Parathyroid adenoma (tissue), 2 donors: ENCODE results near the gene FRMD5.
A peak's percentile ranks its signal among the peaks of the same experiment; 100 is the strongest.

Experiments
- H2AFZ ChIP-seq: fragments of 300-600 bp; sonication (generic); one replicate; pipeline ENCODE4 v1.7.0; 2017; ENCODE audit warnings: antibody characterized with exemption, mild to moderate bottlenecking
- H3K27ac ChIP-seq: fragments of 300-600 bp; sonication (generic); one replicate; pipeline ENCODE4 v1.7.0; 2017
- H3K27me3 ChIP-seq: fragments of 300-600 bp; sonication (generic); one replicate; pipeline ENCODE4 v1.7.0; 2017; ENCODE audit warnings: low read length; ENCODE audit not compliant: control insufficient read depth, insufficient read depth
- H3K36me3 ChIP-seq: fragments of 300-600 bp; sonication (generic); one replicate; pipeline ENCODE4 v1.7.0; 2017; ENCODE audit warnings: low read length; ENCODE audit not compliant: control insufficient read depth, insufficient read depth
- H3K4me1 ChIP-seq: fragments of 300-600 bp; sonication (generic); one replicate; pipeline ENCODE4 v1.7.0; 2017; ENCODE audit warnings: control low read depth
- H3K4me2 ChIP-seq: fragments of 300-600 bp; sonication (generic); one replicate; pipeline ENCODE4 v1.7.0; 2017; ENCODE audit warnings: low read length
- H3K4me3 ChIP-seq: fragments of 300-600 bp; sonication (generic); one replicate; pipeline ENCODE4 v1.7.0; 2017; ENCODE audit warnings: low read depth, low read length
- H3K79me2 ChIP-seq: fragments of 300-600 bp; sonication (generic); one replicate; pipeline ENCODE4 v1.7.0; 2017; ENCODE audit warnings: control low read depth
- H3K9ac ChIP-seq: fragments of 300-600 bp; sonication (generic); one replicate; pipeline ENCODE4 v1.7.0; 2017; ENCODE audit warnings: mild to moderate bottlenecking
- H3K9me3 ChIP-seq: fragments of 300-600 bp; sonication (generic); one replicate; pipeline ENCODE4 v1.7.0; 2017; ENCODE audit warnings: low read length; ENCODE audit not compliant: control insufficient read depth
- CTCF ChIP-seq: fragments of 300-600 bp; sonication (generic); IDR thresholded peaks from one replicate; pipeline ENCODE4 v1.7.0; 2017; ENCODE audit warnings: antibody characterized with exemption, mild to moderate bottlenecking
- donor health status: primary hyperparathyroidism.

The FRMD5 gene

GRCh38 chr15:44193651-44194322 is 1.3 kb downstream of the FRMD5 start:
- TF ChIP-seq CTCF = no peak
- peak overlapping the region; percentile 80 for H2AFZ ChIP-seq
- H3K27ac ChIP-seq = no peak overlapping the region
- no peaks in the 10 kb centered on the region for H3K9me3 ChIP-seq
- H3K4me2 ChIP-seq = peak overlapping the region; percentile 66
- H3K9ac ChIP-seq = no peak overlapping the region
- H3K79me2 ChIP-seq = no peaks in the 10 kb centered on the region
- no peaks in the 10 kb centered on the region for H3K27me3 ChIP-seq
- H3K4me3 ChIP-seq = peak overlapping the region; percentile 1
- no peaks in the 10 kb centered on the region for H3K36me3 ChIP-seq
- H3K4me1 ChIP-seq = no peaks in the 10 kb centered on the region

GRCh38 chr15:44188795-44189194 is 6.3 kb downstream of the FRMD5 start:
- H2AFZ ChIP-seq = no peak overlapping the region
- H3K4me2 ChIP-seq = no peak overlapping the region
- no peaks in the 10 kb centered on the region for H3K9me3 ChIP-seq
- H3K79me2 ChIP-seq = no peaks in the 10 kb centered on the region
- no peak overlapping the region for H3K4me3 ChIP-seq
- H3K9ac ChIP-seq = no peak overlapping the region
- H3K4me1 ChIP-seq = no peaks in the 10 kb centered on the region
- no peak for TF ChIP-seq CTCF
- no peaks in the 10 kb centered on the region for H3K27me3 ChIP-seq
- no peak overlapping the region for H3K27ac ChIP-seq
- H3K36me3 ChIP-seq = no peaks in the 10 kb centered on the region

GRCh38 chr15:44186705-44187104 is 8.4 kb downstream of the FRMD5 start:
- H3K9ac ChIP-seq = no peak overlapping the region
- no peak overlapping the region for H2AFZ ChIP-seq
- no peaks in the 10 kb centered on the region for H3K36me3 ChIP-seq
- H3K4me1 ChIP-seq = no peaks in the 10 kb centered on the region
- no peak overlapping the region for H3K27ac ChIP-seq
- no peaks in the 10 kb centered on the region for H3K79me2 ChIP-seq
- no peak for TF ChIP-seq CTCF
- no peaks in the 10 kb centered on the region for H3K9me3 ChIP-seq
- no peak overlapping the region for H3K4me2 ChIP-seq
- no peaks in the 10 kb centered on the region for H3K27me3 ChIP-seq
- no peak overlapping the region for H3K4me3 ChIP-seq

- H3K9me3 ChIP-seq = no peaks in the 10 kb centered on the region
- H3K27ac ChIP-seq = no peak overlapping the region
- no peak overlapping the region for H3K9ac ChIP-seq
- no peaks in the 10 kb centered on the region for H3K79me2 ChIP-seq
- no peak overlapping the region for H3K4me3 ChIP-seq
- no peaks in the 10 kb centered on the region for H3K4me1 ChIP-seq
- H3K27me3 ChIP-seq = no peaks in the 10 kb centered on the region
- no peak overlapping the region for H2AFZ ChIP-seq
- no peaks in the 10 kb centered on the region for H3K36me3 ChIP-seq
- no peak for TF ChIP-seq CTCF
- no peak overlapping the region for H3K4me2 ChIP-seq
These were observed 11.7 kb downstream of the FRMD5 start for GRCh38 chr15:44183363-44183762.

GRCh38 chr15:44181410-44181809 is 13.7 kb downstream of the FRMD5 start:
- Histone ChIP-seq H3K79me2 (no peaks in the 10 kb centered on the region), H3K27me3 (no peaks in the 10 kb centered on the region), H3K4me1 (no peaks in the 10 kb centered on the region), H3K4me3 (no peak overlapping the region), H3K4me2 (no peak overlapping the region), H2AFZ (no peak overlapping the region), H3K27ac (no peak overlapping the region), H3K9me3 (no peaks in the 10 kb centered on the region), H3K36me3 (no peaks in the 10 kb centered on the region), H3K9ac (no peak overlapping the region)
- TF ChIP-seq CTCF = no peak
